ENCODE results near the gene RUNX2.

DNA sequence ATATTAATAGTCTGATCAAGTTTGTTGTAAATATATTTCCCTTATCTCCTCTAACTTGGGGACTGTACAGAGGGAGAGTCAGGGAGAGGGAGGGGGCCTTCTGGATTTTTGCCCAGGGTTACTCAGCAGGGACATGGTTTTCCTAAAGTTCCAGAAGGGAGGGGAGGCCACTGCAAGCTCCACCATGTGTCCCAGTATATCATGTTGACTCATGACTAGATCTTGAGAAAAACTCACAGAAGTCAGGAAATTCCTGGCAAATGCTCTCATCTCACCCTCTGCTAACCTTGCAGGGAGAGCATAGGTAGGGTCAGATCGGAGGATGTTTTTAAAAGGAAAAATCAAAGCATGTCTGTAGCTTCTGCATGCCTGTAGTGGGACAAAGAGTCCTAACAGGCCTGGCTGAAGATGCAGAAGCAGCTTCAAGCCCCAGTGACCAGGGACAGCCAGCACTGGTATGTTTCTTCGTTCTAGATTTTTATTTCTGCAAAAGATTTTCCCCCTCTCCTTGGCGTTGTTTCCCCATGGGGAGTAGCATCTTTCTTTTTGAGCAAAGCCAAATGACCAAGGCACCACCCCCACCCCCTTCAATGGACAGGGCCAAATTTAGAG lies 322.5 kb downstream of the RUNX2 start:
- TF ChIP-seq SUZ12 (IDR thresholded peaks at IDR 0.05), result no peak
- no peak for TF ChIP-seq TARDBP (IDR thresholded peaks at IDR 0.05)
- TF ChIP-seq NFRKB (IDR thresholded peaks at IDR 0.05), result no peak
- TF ChIP-seq SP1 (IDR thresholded peaks at IDR 0.05), result no peak
- no peak for TF ChIP-seq L3MBTL2 (conservative IDR thresholded peaks at IDR 0.05)
- TF ChIP-seq, protein P1, sequence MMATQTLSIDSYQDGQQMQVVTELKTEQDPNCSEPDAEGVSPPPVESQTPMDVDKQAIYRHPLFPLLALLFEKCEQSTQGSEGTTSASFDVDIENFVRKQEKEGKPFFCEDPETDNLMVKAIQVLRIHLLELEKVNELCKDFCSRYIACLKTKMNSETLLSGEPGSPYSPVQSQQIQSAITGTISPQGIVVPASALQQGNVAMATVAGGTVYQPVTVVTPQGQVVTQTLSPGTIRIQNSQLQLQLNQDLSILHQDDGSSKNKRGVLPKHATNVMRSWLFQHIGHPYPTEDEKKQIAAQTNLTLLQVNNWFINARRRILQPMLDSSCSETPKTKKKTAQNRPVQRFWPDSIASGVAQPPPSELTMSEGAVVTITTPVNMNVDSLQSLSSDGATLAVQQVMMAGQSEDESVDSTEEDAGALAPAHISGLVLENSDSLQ (IDR thresholded peaks at IDR 0.05), result no peak

All from HEK293T (cell line).